ENCODE results near the gene TAF1A. TPM values are rescaled to one million over a fixed set of nuclear protein-coding genes. Genes with fewer than 3 reads are reported as not detected.

Gene TAF1A
- total RNA-seq, 1 donor from 2014 or later, result 8.8 TPM

DNA sequence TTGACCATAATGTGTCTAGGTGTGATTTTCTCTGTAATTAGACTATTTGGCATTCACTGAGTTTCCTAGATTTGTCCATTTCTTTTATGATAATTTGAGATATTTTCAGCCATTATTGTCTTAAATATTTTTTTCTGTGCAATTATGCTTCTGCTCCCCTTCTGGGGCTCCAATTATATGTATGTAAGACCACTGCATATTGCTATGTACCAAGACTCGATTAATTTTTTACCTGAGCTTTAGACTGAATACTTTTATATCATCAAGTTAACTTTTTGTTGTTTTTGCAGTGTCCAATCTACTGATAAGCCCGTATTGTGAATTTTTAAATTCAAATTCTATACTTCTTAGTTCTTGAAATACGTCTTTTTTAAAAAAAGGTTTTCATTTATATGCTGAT is 5.1 kb upstream of the TAF1A start:
- Histone ChIP-seq H3K9me3 (no peaks in the 10 kb centered on the region), H3K4me3 (no peak overlapping the region), H3K36me3 (no peaks in the 10 kb centered on the region), H3K4me1 (peaks cover 0 to 6% of the 10 kb centered on the region in 2 donors), H3K27ac (no peak overlapping the region), H3K27me3 (no peaks in the 10 kb centered on the region)
- DNase-seq (ENCODE audit: low spot score in 2 of 2), result no peak
- TF ChIP-seq, protein P1, sequence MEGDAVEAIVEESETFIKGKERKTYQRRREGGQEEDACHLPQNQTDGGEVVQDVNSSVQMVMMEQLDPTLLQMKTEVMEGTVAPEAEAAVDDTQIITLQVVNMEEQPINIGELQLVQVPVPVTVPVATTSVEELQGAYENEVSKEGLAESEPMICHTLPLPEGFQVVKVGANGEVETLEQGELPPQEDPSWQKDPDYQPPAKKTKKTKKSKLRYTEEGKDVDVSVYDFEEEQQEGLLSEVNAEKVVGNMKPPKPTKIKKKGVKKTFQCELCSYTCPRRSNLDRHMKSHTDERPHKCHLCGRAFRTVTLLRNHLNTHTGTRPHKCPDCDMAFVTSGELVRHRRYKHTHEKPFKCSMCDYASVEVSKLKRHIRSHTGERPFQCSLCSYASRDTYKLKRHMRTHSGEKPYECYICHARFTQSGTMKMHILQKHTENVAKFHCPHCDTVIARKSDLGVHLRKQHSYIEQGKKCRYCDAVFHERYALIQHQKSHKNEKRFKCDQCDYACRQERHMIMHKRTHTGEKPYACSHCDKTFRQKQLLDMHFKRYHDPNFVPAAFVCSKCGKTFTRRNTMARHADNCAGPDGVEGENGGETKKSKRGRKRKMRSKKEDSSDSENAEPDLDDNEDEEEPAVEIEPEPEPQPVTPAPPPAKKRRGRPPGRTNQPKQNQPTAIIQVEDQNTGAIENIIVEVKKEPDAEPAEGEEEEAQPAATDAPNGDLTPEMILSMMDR (IDR thresholded peaks at IDR 0.05), result no peak
- intact Hi-C loops (cut with DNase I), result no loop called here

DNA sequence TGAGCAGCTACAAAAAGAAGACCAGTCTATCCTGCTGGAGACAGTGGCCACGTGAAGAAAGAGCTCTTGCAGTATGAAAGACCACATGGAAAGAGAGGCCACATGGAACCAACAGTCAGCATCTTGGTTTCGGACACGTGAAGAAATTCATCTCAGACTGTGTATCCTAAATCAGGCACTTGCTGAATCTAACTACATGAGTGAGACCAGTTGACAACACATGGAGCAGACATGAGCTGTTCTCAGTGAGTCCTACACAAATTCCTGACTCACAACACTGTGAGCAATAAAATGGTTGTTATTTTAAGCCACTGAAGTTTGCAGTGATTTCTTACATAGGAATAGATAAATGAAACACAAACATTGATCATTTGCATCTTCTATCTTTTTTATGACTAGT is 2.4 kb upstream of the TAF1A start:
- Histone ChIP-seq H3K27ac (no peak overlapping the region), H3K4me1 (peaks cover 3 to 13% of the 10 kb centered on the region in 2 donors), H3K36me3 (peaks cover 0 to 2% of the 10 kb centered on the region in 2 donors), H3K27me3 (no peaks in the 10 kb centered on the region), H3K4me3 (no peak overlapping the region), H3K9me3 (no peaks in the 10 kb centered on the region)
- TF ChIP-seq, protein P1 (IDR thresholded peaks at IDR 0.05), result no peak
- no peak for DNase-seq (ENCODE audit: low spot score in 2 of 2)
- intact Hi-C loops (cut with DNase I), result no loop called here

DNA sequence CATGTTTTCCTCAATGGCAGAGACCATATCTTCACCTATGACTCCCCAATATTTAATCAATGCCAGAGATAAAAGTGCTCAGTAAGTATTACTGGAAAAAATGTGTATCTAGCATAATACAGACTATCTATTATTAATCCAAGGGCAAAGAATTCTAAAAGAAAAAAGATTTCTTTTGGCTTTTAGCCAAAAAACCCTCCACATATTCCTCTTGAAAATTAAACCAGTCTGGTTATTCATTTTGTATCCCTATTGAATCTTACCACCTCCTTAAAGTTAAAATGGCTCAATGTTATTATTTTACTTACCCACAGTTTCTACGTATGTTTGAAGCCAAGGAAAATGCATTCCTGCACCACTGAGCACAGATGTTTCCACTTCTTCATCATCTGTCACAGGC is 1.6 kb downstream of the TAF1A start:
- TF ChIP-seq, protein P1 (IDR thresholded peaks at IDR 0.05), result no peak
- Histone ChIP-seq H3K4me1 (peaks cover 3 to 20% of the 10 kb centered on the region in 2 donors), H3K27ac (no peak overlapping the region), H3K9me3 (no peaks in the 10 kb centered on the region), H3K36me3 (peaks cover 0 to 13% of the 10 kb centered on the region in 2 donors), H3K4me3 (peak overlapping the region in 1 of 2 donors; percentile 72), H3K27me3 (no peaks in the 10 kb centered on the region)
- intact Hi-C loops (cut with DNase I), result no loop called here
- DNase-seq (ENCODE audit: low spot score in 2 of 2), result no peak

DNA sequence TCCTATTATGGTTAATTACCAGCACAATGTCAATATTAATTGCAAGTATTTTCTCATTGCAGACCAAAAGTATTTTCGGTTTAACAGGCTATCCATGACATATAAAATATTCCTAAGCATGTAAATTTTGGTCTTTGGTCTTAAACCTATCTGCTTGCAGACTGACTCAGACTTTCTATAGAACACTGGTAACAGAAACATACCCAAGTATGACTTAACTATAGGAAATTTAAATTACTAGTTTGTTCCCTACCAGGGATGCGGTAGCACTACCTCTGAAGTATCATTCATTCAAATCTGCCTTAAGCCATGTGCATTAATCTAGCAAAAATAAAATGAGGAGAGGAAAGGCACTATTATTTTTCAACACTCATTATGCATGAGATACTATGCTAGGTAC is 2.9 kb downstream of the TAF1A start:
- H3K4me3 ChIP-seq, result no peak overlapping the region
- H3K36me3 ChIP-seq, result peaks cover 0 to 26% of the 10 kb centered on the region in 2 donors
- no peak overlapping the region for H3K27ac ChIP-seq
- TF ChIP-seq, protein P1 (IDR thresholded peaks at IDR 0.05), result no peak
- DNase-seq (ENCODE audit: low spot score in 2 of 2), result no peak
- H3K27me3 ChIP-seq, result no peaks in the 10 kb centered on the region
- intact Hi-C loops (cut with DNase I), result no loop called here
- H3K9me3 ChIP-seq, result no peaks in the 10 kb centered on the region
- H3K4me1 ChIP-seq, result peaks cover 3 to 20% of the 10 kb centered on the region in 2 donors

DNA sequence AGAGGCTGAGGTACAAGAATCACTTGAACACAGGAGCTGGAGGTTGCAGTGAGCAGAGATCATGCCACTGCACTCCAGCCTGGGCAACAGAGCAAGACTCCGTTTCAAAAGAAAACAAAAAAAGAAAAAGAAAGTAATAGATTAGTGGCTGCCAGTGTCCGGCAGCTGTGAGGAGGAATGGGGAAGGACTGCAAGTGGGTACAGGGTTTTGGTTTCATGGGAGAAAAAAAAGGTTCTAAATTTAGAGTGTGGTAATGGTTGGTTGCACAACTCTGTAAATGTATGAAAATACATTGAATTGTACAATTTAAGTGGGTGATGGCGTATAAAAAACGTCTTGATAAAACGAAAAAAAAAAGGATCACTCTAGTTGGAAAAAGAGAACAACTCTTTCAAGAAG is 6.7 kb downstream of the TAF1A start:
- intact Hi-C loops (cut with DNase I), result no loop called here
- TF ChIP-seq, protein P1 (IDR thresholded peaks at IDR 0.05), result no peak
- no peak for DNase-seq (ENCODE audit: low spot score in 2 of 2)
- H3K36me3 ChIP-seq, result peaks cover 0 to 31% of the 10 kb centered on the region in 2 donors
- H3K4me1 ChIP-seq, result peaks cover 0 to 9% of the 10 kb centered on the region in 2 donors
- no peaks in the 10 kb centered on the region for H3K27me3 ChIP-seq
- no peak overlapping the region for H3K4me3 ChIP-seq
- no peaks in the 10 kb centered on the region for H3K9me3 ChIP-seq
- no peak overlapping the region for H3K27ac ChIP-seq

Measured in ascending aorta (tissue), 2 donors.